GM12801 (cell line): ENCODE results near the gene PPT2.

Experiments
- CTCF ChIP-seq: IDR thresholded peaks from one replicate; pipeline ENCODE4 v1.5.1; 2011; ENCODE audit warnings: control low read depth; ENCODE audit not compliant: insufficient read length; ENCODE audit errors: extremely low read depth

The PPT2 gene

GRCh38 chr6:32153564-32154513 is at the start of gene PPT2:
PPT2 (plus strand) TSS chr6:32154141; CDS start chr6:32154595, 454 bp downstream.
- no peak for TF ChIP-seq CTCF

GRCh38 chr6:32105433-32105832 is 48.5 kb upstream of the PPT2 start:
- TF ChIP-seq CTCF: no peak

GRCh38 chr6:32107406-32107805 is 46.5 kb upstream of the PPT2 start:
- no peak for TF ChIP-seq CTCF

DNA sequence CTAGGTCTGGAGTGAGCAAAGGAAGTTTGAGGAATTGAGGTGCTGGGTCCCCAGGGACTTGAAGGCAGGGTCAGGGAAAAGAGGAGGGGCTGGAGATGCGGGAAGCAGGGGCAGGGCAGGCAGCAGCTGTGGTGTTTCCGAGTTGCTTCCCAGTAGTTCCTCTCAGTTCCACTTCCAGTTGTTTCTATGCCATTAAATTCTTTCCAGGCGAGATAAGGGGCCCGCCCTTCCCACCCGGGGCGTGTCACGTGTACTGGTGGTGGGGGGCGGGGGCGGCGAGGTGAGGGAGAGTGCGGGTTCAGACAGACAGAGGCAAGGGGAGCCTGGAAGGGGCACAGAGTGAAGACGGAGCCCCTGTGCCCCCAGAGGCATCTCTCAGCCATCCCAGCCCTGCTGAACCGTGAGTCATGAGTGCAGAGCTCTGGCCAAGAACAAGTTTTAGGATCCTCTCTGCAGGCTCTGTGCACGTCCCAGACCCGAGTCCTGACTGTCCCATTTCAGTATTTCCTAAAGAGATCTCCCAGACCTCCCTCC is 45.8 kb upstream of the PPT2 start:
- no peak for TF ChIP-seq CTCF

DNA sequence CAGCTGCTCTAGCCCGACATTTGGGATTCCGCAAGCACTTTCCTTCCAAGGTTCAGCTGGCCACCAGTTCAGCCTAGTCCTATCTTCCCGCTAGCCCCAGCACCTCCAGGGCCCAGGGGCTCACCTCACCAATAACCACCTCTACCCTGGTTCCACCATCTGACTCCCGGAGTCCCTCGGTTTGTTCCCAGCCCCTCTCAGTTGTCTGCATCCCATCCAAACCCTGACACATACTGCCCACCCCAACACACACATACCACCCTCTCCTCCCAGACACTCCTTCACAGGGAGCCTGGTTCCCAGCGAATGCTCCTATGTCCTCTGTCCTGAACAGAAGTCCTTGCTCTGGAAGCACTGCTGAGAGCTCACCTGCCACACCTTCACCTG is 45.2 kb upstream of the PPT2 start:
- no peak for TF ChIP-seq CTCF

GRCh38 chr6:32109114-32109764 is 44.7 kb upstream of the PPT2 start, which contains the start of gene TNXB:
TNXB (minus strand) TSS chr6:32109338; CDS start chr6:32098198, 11,140 bp downstream.
- TF ChIP-seq CTCF: no peak

- TF ChIP-seq CTCF: no peak
Observed at GRCh38 chr6:32109765-32110160, 44.2 kb upstream of the PPT2 start.
